ENCODE data around the gene PLAGL2. TPM values are rescaled to one million over a fixed set of nuclear protein-coding genes. Genes with fewer than 3 reads are reported as not detected.

Gene PLAGL2
- total and polyA plus RNA-seq, 2 of the 8 experiments (the other 6 are each of a cell fraction or from before 2014, with no cell fraction given), result 20.6 to 25.4 TPM

DNA sequence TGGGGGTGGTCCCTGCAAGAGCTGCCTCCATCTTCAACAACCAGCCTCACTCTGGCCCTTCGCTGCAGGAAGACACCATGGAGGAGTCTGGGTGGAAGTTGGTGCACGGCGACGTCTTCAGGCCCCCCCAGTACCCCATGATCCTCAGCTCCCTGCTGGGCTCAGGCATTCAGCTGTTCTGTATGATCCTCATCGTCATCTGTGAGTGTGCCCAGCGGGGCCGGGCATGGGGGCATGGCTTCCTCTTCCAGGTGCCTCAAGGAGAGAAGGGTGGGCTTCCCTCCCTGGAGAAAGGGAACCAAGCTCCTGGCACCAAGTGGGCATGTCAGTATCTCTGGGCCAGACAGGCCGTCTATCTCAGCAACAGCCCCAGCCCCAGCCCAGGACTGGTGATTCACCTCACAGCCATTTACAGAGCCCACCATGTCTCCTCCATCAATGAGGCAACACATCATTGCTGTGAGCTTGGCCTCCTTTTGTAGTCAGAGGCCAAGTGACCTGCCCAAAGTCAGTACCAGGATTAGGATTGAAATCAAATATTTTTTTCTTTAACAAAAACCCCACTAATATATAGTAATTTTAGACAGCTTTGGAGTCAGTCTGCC, 57.9 kb downstream of the PLAGL2 start:
- Histone ChIP-seq H3K36me3 (ENCODE audit: control insufficient read depth in 2 of 4, insufficient read depth in 4 of 4, low read length in 3 of 4) (peaks cover 36 to 59% (median 47%) of the 10 kb centered on the region in 4 experiments), H3K9me3 (ENCODE audit: insufficient read depth in 2 of 2, low read depth in 1 of 2, low read length in 1 of 2) (no peaks in the 10 kb centered on the region), H3K79me1 (ENCODE audit: low read depth, low read length) (no peaks in the 10 kb centered on the region), H3K18ac (ENCODE audit: extremely low read depth, low read length) (no peak overlapping the region), H4K5ac (ENCODE audit: insufficient read length, low read depth, low read length) (no peak overlapping the region), H2BK5ac (ENCODE audit: low read depth, low read length) (no peak overlapping the region), H3K56ac (replicated peaks; ENCODE audit: insufficient read length, low read depth, low read length) (no peak overlapping the region), H2AFZ (ENCODE audit: low read length) (no peak overlapping the region), H2AK5ac (ENCODE audit: low read depth, low read length) (no peak overlapping the region), H2BK120ac (replicated peaks; ENCODE audit: low read depth, low read length) (no peak overlapping the region), H2BK12ac (ENCODE audit: low read depth, low read length) (no peak overlapping the region), H2BK20ac (ENCODE audit: low read length) (no peak overlapping the region), H2BK15ac (ENCODE audit: low read length) (no peak overlapping the region), H3K79me2 (ENCODE audit: control insufficient read depth in 1 of 2, insufficient read depth in 2 of 2, low read length in 2 of 2) (no peaks in the 10 kb centered on the region), H4K91ac (replicated peaks; ENCODE audit: insufficient read length, low read length) (no peak overlapping the region), H3K27ac (ENCODE audit: low read depth, low read length) (no peak overlapping the region), H3K23ac (ENCODE audit: insufficient read length) (no peak overlapping the region), H3K27me3 (replicated peaks in 1 of 4; ENCODE audit: control insufficient read depth in 3 of 4, extremely low read depth in 1 of 4, insufficient read depth in 3 of 4, low read length in 3 of 4) (no peaks in the 10 kb centered on the region; a peak in 1 of 7 replicates), H3K9ac (replicated peaks in 1 of 4; ENCODE audit: extremely low read depth in 1 of 4, low read depth in 3 of 4, low read length in 3 of 4) (no peak overlapping the region; a peak in 1 of 7 replicates), H3K4me3 (ENCODE audit: extremely low read depth in 1 of 4, insufficient read depth in 2 of 4, low read depth in 3 of 4, low read length in 4 of 4) (no peak overlapping the region), H3K14ac (ENCODE audit: insufficient read length) (no peak overlapping the region), H4K20me1 (replicated peaks in 1 of 2; ENCODE audit: control insufficient read depth in 1 of 2, insufficient read depth in 2 of 2, low read length in 2 of 2) (peaks cover 2% of the 10 kb centered on the region in 2 experiments), H4K8ac (ENCODE audit: extremely low read depth, insufficient read depth, low read length) (no peak overlapping the region), H3K23me2 (ENCODE audit: low read depth, low read length) (no peaks in the 10 kb centered on the region), H3K4me2 (ENCODE audit: insufficient read depth in 1 of 2, low read depth in 2 of 2, low read length in 2 of 2) (no peak overlapping the region), H3K4ac (replicated peaks; ENCODE audit: insufficient read length, low read depth, low read length) (no peak overlapping the region), H3K4me1 (replicated peaks in 1 of 4; ENCODE audit: control insufficient read depth in 3 of 4, insufficient read depth in 4 of 4, low read length in 3 of 4) (no peaks in the 10 kb centered on the region)
- DNase-seq (ENCODE audit: low read depth in 1 of 2, low spot score in 2 of 2) (no peak), FAIRE-seq (no peak)
- no peak for TF ChIP-seq SAP30 (IDR thresholded peaks at IDR 0.05; ENCODE audit: insufficient read depth, insufficient replicate concordance, low read length)
- TF ChIP-seq, protein P1, sequence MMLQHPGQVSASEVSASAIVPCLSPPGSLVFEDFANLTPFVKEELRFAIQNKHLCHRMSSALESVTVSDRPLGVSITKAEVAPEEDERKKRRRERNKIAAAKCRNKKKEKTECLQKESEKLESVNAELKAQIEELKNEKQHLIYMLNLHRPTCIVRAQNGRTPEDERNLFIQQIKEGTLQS (IDR thresholded peaks at IDR 0.05; ENCODE audit: insufficient read depth, low read depth, low read length), result no peak
- TF ChIP-seq SIRT6 (IDR thresholded peaks at IDR 0.05; ENCODE audit: low read length), result no peak
- no peak for TF ChIP-seq CEBPB (IDR thresholded peaks at IDR 0.05; ENCODE audit: low read depth, low read length)
- no peak for TF ChIP-seq NRF1 (IDR thresholded peaks at IDR 0.05; ENCODE audit: low read depth, low read length)
- no peak for TF ChIP-seq CBX8 (IDR thresholded peaks at IDR 0.05; ENCODE audit: borderline replicate concordance, low read depth, low read length)
- no peak for TF ChIP-seq RBBP5 (IDR thresholded peaks at IDR 0.05; ENCODE audit: borderline replicate concordance, low read depth, low read length)
- WGBS, 2 experiments (ENCODE audit: extremely low coverage in 1 of 2, insufficient coverage in 1 of 2, insufficient read length in 1 of 2, insufficient replicate concordance in 2 of 2, low coverage in 1 of 2, low lambda C conversion rate in 2 of 2, missing lambda C conversion rate in 1 of 2), result 91% methylated on average over 8 of the region's 8 CpGs; no CpG with 5 or more reads in 1 of the 2 experiments
- ChIA-PET POLR2A (ENCODE audit: partially characterized antibody) (no interaction called here), CTCF (ENCODE audit: partially characterized antibody) (interaction anchor here (1.0 kb wide), 1 partner anchor 326 kb away, joined by 4 read pairs; no protein-coding TSS in a partner anchor)

Data from H1 (cell line).